ENCODE measurements around the gene KCTD7. TPM values are rescaled to one million over a fixed set of nuclear protein-coding genes. Genes with fewer than 3 reads are reported as not detected.

KCTD7 gene
- total and polyA plus RNA-seq, 10 of the 15 experiments (the other 5 are each of a cell fraction or from before 2014, with no cell fraction given), result 1.6 to 18.0 (median 9.4) TPM

- Histone ChIP-seq H3K4me1 (ENCODE audit: control insufficient read depth, insufficient read depth, low read length) (no peaks in the 10 kb centered on the region), H3K27ac (ENCODE audit: control insufficient read depth, insufficient read depth) (no peak overlapping the region), H3K9me3 (replicated peaks; ENCODE audit: control insufficient read depth, insufficient read depth, low read length) (no peaks in the 10 kb centered on the region; the same call in 2 of the 3 replicates), H4K20me1 (ENCODE audit: control insufficient read depth, insufficient read depth) (no peaks in the 10 kb centered on the region), H3K4me3 (no peak overlapping the region), H3K27me3 (replicated peaks in 1 of 2; ENCODE audit: control insufficient read depth in 2 of 2, insufficient read depth in 2 of 2, low read length in 1 of 2) (no peaks in the 10 kb centered on the region), H3K9ac (ENCODE audit: control insufficient read depth, insufficient read depth, low read length) (no peak overlapping the region), H3K36me3 (ENCODE audit: control insufficient read depth in 2 of 2, insufficient read depth in 2 of 2, low read length in 1 of 2) (no peaks in the 10 kb centered on the region), H3K79me2 (ENCODE audit: control insufficient read depth, insufficient read depth, low read length) (peaks cover 2% of the 10 kb centered on the region; the same call in 1 of the 2 replicates), H2AFZ (ENCODE audit: control insufficient read depth, low read depth, low read length) (no peak overlapping the region), H3K4me2 (ENCODE audit: control insufficient read depth, insufficient read depth) (no peak overlapping the region)
- no peak for FAIRE-seq
- intact Hi-C loops (cut with micrococcal nuclease; ENCODE audit: unreplicated experiment) (no loop called here), in situ Hi-C loops (cut with MboI) (no loop called here)
- BruUV-seq (replicated peaks), result no TSS peak
- ChIA-PET RAD21 (ENCODE audit: unreplicated experiment) (no interaction called here), POLR2A (no interaction called here), SMC1A (ENCODE audit: uncharacterized antibody, unreplicated experiment) (no interaction called here), CTCF (no interaction called here)
- no peak for ATAC-seq
- DNase-seq (ENCODE audit: low read depth, low spot score), result no peak
- 95% methylated on average over 10 of the region's 11 CpGs for WGBS (ENCODE audit: insufficient coverage, insufficient replicate concordance, low lambda C conversion rate, missing lambda C conversion rate)
- TF ChIP-seq ZNF622 (IDR thresholded peaks at IDR 0.05), result no peak
- TF ChIP-seq SPI1 (IDR thresholded peaks at IDR 0.05; ENCODE audit: borderline replicate concordance, insufficient read depth, low read depth, low read length), result no peak
- no peak for TF ChIP-seq RFX5 (IDR thresholded peaks at IDR 0.05; ENCODE audit: low read depth, low read length)
- TF ChIP-seq CHD4 (IDR thresholded peaks at IDR 0.05), result no peak
- no peak for TF ChIP-seq PML (IDR thresholded peaks at IDR 0.05; ENCODE audit: low read length)
- TF ChIP-seq USF2 (IDR thresholded peaks at IDR 0.05; ENCODE audit: borderline replicate concordance, low read depth, low read length), result no peak
- no peak for TF ChIP-seq SMC3 (IDR thresholded peaks at IDR 0.05; ENCODE audit: borderline replicate concordance, low read length)
- TF ChIP-seq USF1 (IDR thresholded peaks at IDR 0.05; ENCODE audit: borderline replicate concordance, extremely low read length, insufficient read depth, low read depth, low read length), result no peak
- no peak for TF ChIP-seq ZNF687 (IDR thresholded peaks at IDR 0.05)
- no peak for TF ChIP-seq TAF1 (IDR thresholded peaks at IDR 0.05; ENCODE audit: borderline replicate concordance, low read depth, low read length)
- TF ChIP-seq TARDBP (IDR thresholded peaks at IDR 0.05; ENCODE audit: borderline replicate concordance), result no peak
- no peak for TF ChIP-seq BCLAF1 (IDR thresholded peaks at IDR 0.05)
- TF ChIP-seq CHD2 (IDR thresholded peaks at IDR 0.05; ENCODE audit: borderline replicate concordance, low read depth, low read length), result no peak
- TF ChIP-seq CBX5 (IDR thresholded peaks at IDR 0.05; ENCODE audit: low read depth), result no peak
- TF ChIP-seq ATF3 (IDR thresholded peaks at IDR 0.05; ENCODE audit: borderline replicate concordance, extremely low read depth, low read depth, low read length), result no peak
These were observed 38.5 kb downstream of the KCTD7 start for GRCh38 chr7:66667023-66667728.
